Measurements from ENCODE around the gene DGLUCY. TPM values are rescaled to one million over a fixed set of nuclear protein-coding genes. Genes with fewer than 3 reads are reported as not detected.
"Not testable (repeated sequence)": the region's sequence is repeated elsewhere in the genome, so short reads cannot be mapped to it uniquely, and the experiment has no call there.

Gene DGLUCY
- total and polyA plus RNA-seq, 9 donors, result 17.9 to 73.3 (median 39.3) TPM

DNA sequence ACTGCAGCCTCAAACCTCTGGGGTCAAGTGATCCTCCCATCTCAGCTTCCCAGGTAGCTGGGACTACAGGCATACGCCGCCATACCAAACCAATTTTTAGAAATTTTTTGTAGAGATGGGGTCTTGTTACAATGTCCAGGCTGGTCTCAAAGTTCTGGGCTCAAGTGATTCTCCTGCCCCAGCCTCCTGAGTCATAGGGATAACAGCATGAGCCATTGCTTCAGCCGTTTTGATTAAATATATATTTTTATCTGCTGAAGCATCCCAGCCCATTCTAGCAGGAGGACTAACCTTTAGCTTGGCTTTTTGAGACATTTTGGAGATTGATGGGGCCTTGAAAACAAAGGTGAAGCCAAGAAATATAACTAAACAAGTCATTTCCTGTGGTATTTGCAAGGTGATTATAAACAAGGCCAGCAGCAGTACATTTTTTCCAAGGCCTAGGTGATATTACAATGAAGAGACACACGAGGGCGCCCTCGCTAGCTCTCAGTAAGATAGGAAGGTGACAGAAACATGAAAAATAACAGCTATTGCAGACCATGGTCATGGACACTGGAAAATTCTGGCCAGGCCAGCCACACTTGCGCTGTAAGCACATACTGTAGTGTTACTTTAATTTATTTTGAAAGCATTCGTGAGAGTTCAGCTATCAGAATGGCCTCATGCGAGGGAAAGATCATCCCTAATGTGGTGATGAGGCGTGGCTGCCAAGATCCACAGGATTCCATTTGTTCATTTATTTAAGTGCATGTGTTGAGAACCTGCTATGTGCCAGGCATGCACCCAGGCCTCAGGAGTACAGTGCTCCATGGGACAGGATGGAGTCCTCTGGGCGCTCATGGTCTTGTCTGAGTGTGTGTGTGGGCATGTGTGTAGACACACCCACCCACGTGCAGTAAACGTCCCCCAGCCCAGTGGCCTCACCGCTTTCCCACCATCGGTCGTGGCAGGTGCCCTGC is 63.5 kb downstream of the DGLUCY start:
- H3K27ac ChIP-seq, result no peak overlapping the region
- no peak overlapping the region for H3K4me3 ChIP-seq
- no peaks in the 10 kb centered on the region for H3K27me3 ChIP-seq
- no peaks in the 10 kb centered on the region for H3K4me1 ChIP-seq (ENCODE audit: insufficient read depth)
- DNase-seq, result peak in 1 of 5 donors; percentile 40
- H3K9me3 ChIP-seq, result no peaks in the 10 kb centered on the region
- H3K36me3 ChIP-seq, result no peaks in the 10 kb centered on the region
- intact Hi-C loops (cut with DNase I), result loop anchor here in 2 of 4 donors (5.0 to 10.0 kb wide), 3 partner anchors 110 to 883 kb away; no protein-coding TSS in a partner anchor
- 74 to 77% (median 75%) methylated on average over 16 of the region's 16 CpGs for WGBS, 3 donors
- no peak for TF ChIP-seq EP300 (IDR thresholded peaks at IDR 0.05)
- TF ChIP-seq POLR2A (IDR thresholded peaks at IDR 0.05), result no peak
- TF ChIP-seq, protein P1, sequence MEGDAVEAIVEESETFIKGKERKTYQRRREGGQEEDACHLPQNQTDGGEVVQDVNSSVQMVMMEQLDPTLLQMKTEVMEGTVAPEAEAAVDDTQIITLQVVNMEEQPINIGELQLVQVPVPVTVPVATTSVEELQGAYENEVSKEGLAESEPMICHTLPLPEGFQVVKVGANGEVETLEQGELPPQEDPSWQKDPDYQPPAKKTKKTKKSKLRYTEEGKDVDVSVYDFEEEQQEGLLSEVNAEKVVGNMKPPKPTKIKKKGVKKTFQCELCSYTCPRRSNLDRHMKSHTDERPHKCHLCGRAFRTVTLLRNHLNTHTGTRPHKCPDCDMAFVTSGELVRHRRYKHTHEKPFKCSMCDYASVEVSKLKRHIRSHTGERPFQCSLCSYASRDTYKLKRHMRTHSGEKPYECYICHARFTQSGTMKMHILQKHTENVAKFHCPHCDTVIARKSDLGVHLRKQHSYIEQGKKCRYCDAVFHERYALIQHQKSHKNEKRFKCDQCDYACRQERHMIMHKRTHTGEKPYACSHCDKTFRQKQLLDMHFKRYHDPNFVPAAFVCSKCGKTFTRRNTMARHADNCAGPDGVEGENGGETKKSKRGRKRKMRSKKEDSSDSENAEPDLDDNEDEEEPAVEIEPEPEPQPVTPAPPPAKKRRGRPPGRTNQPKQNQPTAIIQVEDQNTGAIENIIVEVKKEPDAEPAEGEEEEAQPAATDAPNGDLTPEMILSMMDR (IDR thresholded peaks at IDR 0.05), result peak in 2 of 3 donors; percentile 29 to 39

DNA sequence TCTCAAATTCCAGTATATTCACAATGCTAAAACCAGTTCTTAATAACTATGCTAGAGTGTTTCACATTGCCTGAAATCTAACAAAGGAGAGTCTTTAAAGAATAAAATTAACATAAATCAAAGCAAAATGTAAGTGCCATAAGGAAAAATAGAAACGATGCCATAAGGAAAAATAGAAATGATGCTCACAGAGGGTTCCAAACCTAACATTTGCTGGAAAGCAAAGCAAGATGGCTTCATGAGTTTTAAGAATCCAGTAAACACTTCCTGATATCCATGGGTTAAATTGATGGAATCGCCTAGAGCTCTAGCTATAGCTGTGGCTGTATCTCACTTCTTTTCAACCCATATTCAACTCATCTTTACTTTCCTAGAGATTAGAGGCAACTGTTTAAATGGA is 66.7 kb downstream of the DGLUCY start:
- TF ChIP-seq EP300 (IDR thresholded peaks at IDR 0.05), result no peak
- no peak for TF ChIP-seq POLR2A (IDR thresholded peaks at IDR 0.05)
- TF ChIP-seq, protein P1 (IDR thresholded peaks at IDR 0.05), result no peak
- no peak overlapping the region for H3K27ac ChIP-seq
- no peak overlapping the region for H3K4me3 ChIP-seq
- no peaks in the 10 kb centered on the region for H3K9me3 ChIP-seq
- 73 to 84% (median 83%) methylated on average over 2 of the region's 2 CpGs for WGBS, 3 donors
- intact Hi-C loops (cut with DNase I), result loop anchor here in 2 of 4 donors (5.0 to 10.0 kb wide), 2 partner anchors 102 to 104 kb away; no protein-coding TSS in a partner anchor
- H3K27me3 ChIP-seq, result no peaks in the 10 kb centered on the region
- no peaks in the 10 kb centered on the region for H3K36me3 ChIP-seq
- DNase-seq, result no peak
- no peaks in the 10 kb centered on the region for H3K4me1 ChIP-seq (ENCODE audit: insufficient read depth)

DNA sequence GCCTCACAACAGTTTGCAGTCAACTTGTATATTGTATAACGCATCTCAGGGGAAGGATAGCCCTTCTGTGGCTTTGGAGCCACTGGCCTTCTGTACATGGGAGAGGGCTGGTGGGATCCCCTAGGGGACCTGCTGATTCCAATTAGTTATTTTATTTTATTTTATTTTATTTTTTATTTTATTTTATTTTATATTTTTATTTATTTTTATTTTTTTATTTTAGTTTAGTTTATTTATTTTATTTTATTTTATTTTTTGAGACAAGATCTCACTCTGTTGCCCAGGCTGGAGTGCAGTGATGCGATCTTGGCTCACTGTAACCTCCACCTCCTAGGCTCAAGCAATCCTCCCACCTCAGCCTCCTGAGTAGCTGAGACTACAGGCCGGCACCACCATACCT is 68.9 kb downstream of the DGLUCY start:
- 91 to 97% (median 97%) methylated on average over 3 of the region's 3 CpGs for WGBS, 3 donors
- H3K4me3 ChIP-seq; H3K4me1 ChIP-seq (ENCODE audit: insufficient read depth); H3K27me3 ChIP-seq; DNase-seq; H3K9me3 ChIP-seq; H3K36me3 ChIP-seq; H3K27ac ChIP-seq: not testable (repeated sequence)
- intact Hi-C loops (cut with DNase I), result loop anchor here in 2 of 4 donors (5.0 to 10.0 kb wide), 2 partner anchors 100 to 102 kb away; no protein-coding TSS in a partner anchor

DNA sequence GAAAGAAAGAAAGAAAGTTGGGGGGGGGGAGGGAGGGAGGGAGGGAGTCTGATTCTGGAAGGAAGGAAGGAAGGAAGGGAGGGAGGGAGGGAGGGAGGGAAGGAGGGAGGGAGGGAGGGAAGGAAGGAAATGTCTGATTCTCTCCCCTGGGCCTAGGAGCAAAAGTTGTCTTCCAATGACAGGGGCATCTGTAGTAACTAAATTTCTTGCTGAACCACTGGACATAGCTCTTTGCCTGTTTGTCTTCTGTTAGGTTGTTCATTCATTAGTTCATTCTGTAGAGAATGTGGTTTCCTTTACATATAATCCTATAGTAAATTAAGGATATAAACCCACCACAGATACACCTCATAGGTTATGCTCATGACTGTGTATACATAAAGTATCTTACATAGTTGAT is 70.7 kb downstream of the DGLUCY start:
- no peaks in the 10 kb centered on the region for H3K36me3 ChIP-seq
- TF ChIP-seq EP300 (IDR thresholded peaks at IDR 0.05), result no peak
- TF ChIP-seq POLR2A (IDR thresholded peaks at IDR 0.05), result no peak
- TF ChIP-seq, protein P1 (IDR thresholded peaks at IDR 0.05), result no peak
- intact Hi-C loops (cut with DNase I), result loop anchor here in 2 of 4 donors (5.0 to 10.0 kb wide), 2 partner anchors 98 to 100 kb away; no protein-coding TSS in a partner anchor

DNA sequence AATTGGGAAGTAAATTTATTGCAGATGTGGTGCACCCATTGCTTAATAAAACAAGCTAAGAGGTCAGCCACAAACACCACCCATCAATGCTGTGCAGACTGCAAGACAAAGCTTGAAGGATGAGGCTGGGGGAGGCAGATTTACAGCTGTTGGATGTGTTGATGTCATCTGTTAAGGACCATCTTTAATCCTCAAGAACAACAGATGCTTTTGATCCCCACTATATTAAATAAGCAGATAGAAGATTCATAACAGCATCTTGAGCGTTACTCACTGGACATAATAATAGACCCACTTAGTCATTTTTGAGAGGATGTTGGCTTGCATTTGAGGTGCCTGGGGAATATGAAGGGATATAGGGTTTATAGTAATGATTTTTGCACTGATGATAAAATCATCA is 71.8 kb downstream of the DGLUCY start:
- no peaks in the 10 kb centered on the region for H3K36me3 ChIP-seq

More for the DNA sequence above, 70.7 kb downstream of the DGLUCY start:
- Histone ChIP-seq H3K27me3 (no peaks in the 10 kb centered on the region), H3K4me3 (no peak overlapping the region), H3K27ac (no peak overlapping the region), H3K9me3 (no peaks in the 10 kb centered on the region), H3K4me1 (ENCODE audit: insufficient read depth) (no peaks in the 10 kb centered on the region)
- DNase-seq, result no peak

More for the DNA sequence above, 71.8 kb downstream of the DGLUCY start:
- Histone ChIP-seq H3K4me1 (ENCODE audit: insufficient read depth) (no peaks in the 10 kb centered on the region), H3K27me3 (no peaks in the 10 kb centered on the region), H3K4me3 (no peak overlapping the region), H3K27ac (no peak overlapping the region), H3K9me3 (no peaks in the 10 kb centered on the region)
- TF ChIP-seq, protein P1 (IDR thresholded peaks at IDR 0.05), result no peak
- intact Hi-C loops (cut with DNase I), result loop anchor here in 1 of 4 donors (10.0 kb wide), 1 partner anchor 99 kb away; no protein-coding TSS in a partner anchor
- 66 to 84% (median 81%) methylated on average over 1 of the region's 1 CpG for WGBS, 3 donors
- DNase-seq, result no peak

Measured in ovary (tissue), 9 donors.